Measurements from ENCODE around the gene AP3D1. TPM values are rescaled to one million over a fixed set of nuclear protein-coding genes. Genes with fewer than 3 reads are reported as not detected.

AP3D1 gene
- total and polyA plus RNA-seq, 12 donors, result 51.3 to 193 (median 121) TPM

- no peak for TF ChIP-seq CTCF (IDR thresholded peaks at IDR 0.05)
- TF ChIP-seq POLR2A (IDR thresholded peaks at IDR 0.05), result no peak
- Histone ChIP-seq H3K9me3 (replicated peaks in 1 of 3) (no peaks in the 10 kb centered on the region), H3K27me3 (no peaks in the 10 kb centered on the region), H3K36me3 (replicated peaks in 1 of 2) (no peaks in the 10 kb centered on the region), H3K4me3 (peak overlapping the region in 1 of 4 donors; percentile 67), H3K27ac (peak overlapping the region; percentile 42 to 100 (median 98)), H3K4me1 (replicated peaks in 1 of 2) (peaks cover 44 to 55% of the 10 kb centered on the region in 2 donors)
- WGBS, 4 donors, result 59 to 79% (median 62%) methylated on average over 3 to 10 of the region's 10 CpGs
- intact Hi-C loops (cut with DNase I), result no loop called here
- peak in 1 of 7 donors; percentile 29 for DNase-seq
These were observed 89.0 kb downstream of the AP3D1 start for GRCh38 chr19:2062389-2062729.

- H3K36me3 ChIP-seq (replicated peaks in 1 of 2), result no peaks in the 10 kb centered on the region
- peak overlapping the region; percentile 86 to 100 (median 98) for H3K27ac ChIP-seq
- H3K27me3 ChIP-seq, result no peaks in the 10 kb centered on the region
- TF ChIP-seq POLR2A (IDR thresholded peaks at IDR 0.05) (peak; percentile 16 to 91), CTCF (IDR thresholded peaks at IDR 0.05) (no peak)
- H3K9me3 ChIP-seq (replicated peaks in 1 of 3), result no peaks in the 10 kb centered on the region
- peak; percentile 99 to 100 (median 100) for DNase-seq
- peak overlapping the region in 2 of 4 donors; percentile 33 to 67 for H3K4me3 ChIP-seq
- intact Hi-C loops (cut with DNase I), result no loop called here
- WGBS, 4 donors, result 0 to 3% (median 3%) methylated on average over 1 to 50 of the region's 50 CpGs
- peaks cover 44 to 55% of the 10 kb centered on the region in 2 donors for H3K4me1 ChIP-seq (replicated peaks in 1 of 2)
These were observed 89.6 kb downstream of the AP3D1 start for GRCh38 chr19:2061495-2062388.

DNA sequence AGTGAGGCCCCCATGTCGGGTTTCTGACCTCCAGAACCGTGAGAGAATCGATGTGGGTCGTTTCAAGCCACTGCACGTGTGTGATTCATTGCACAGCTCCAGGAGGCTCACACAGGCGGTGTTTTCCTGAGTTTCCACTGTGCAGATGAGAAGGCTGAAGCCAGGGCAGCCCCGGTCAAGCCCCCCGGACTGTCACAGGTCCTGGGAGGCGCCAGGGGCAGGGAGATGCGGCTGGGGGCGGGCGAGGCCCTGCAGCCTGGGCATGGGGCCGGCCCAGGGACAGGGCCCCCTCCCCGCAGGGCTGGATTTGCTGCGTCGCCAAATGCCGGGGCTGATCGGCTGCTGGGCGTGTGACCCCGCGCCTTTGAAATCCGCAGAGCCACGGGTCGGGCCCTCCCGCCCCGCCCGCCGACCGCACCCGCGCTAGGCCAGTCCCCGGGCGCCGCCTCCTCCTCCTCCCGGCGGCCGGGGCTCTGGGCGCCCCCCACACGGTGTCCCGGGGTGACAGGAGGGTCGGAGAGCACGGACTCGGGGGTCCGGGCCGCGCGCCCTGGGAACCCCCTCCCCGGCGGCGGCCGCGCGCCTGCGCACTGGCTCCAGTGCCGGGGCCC lies 90.4 kb downstream of the AP3D1 start:
- intact Hi-C loops (cut with DNase I), result no loop called here
- peak; percentile 75 to 85 (median 76) for DNase-seq
- WGBS, 4 donors, result 0 to 3% (median 1%) methylated on average over 1 to 55 of the region's 55 CpGs

More for the DNA sequence above, 90.4 kb downstream of the AP3D1 start:
- H3K4me1 ChIP-seq (replicated peaks in 1 of 2), result peaks cover 49 to 60% of the 10 kb centered on the region in 2 donors
- H3K36me3 ChIP-seq (replicated peaks in 1 of 2), result no peaks in the 10 kb centered on the region
- H3K4me3 ChIP-seq, result peak overlapping the region in 2 of 4 donors; percentile 33 to 67
- TF ChIP-seq POLR2A (IDR thresholded peaks at IDR 0.05) (peak; percentile 62 to 80), CTCF (IDR thresholded peaks at IDR 0.05) (no peak)
- no peaks in the 10 kb centered on the region for H3K9me3 ChIP-seq (replicated peaks in 1 of 3)
- H3K27ac ChIP-seq, result peak overlapping the region; percentile 86 to 100 (median 98)
- H3K27me3 ChIP-seq, result no peaks in the 10 kb centered on the region
